ENCODE measurements around the gene THOP1.

Gene THOP1

DNA sequence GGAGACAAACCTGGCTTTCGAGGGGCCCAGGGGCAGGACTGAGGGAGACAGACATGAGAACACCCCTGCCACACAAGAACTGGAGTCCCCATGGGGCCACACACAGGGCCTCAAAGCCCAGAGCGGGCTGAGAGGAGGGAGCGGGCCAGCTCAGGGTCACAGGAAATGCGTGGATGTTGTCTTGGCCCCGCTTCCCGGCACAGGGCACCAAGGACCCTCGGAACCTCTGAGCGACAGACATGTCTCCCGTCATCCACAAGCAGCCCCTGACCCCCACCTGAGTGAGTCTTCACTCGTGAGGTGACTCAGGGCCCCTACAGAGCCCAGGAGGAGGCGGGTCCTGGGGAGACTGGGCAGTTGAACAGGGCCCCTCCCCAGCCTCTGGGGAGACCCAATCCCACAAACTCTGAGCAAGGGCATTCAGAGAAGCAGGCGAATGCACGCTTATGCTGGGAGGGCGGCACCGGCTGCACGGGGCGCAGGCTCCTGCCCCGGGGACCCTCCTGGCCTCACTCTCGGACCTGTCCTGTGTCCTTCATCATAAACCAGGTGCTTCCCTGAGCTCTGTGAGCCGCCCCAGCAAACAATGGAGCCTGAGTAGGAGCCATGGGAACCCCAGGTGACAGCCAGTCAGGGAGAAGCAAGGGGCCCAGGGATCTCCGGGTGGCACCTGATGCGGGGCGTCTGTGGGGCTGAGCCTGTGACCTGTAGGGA lies 22.4 kb upstream of the THOP1 start:
- DNase-seq (ENCODE audit: low read depth), result no peak

DNA sequence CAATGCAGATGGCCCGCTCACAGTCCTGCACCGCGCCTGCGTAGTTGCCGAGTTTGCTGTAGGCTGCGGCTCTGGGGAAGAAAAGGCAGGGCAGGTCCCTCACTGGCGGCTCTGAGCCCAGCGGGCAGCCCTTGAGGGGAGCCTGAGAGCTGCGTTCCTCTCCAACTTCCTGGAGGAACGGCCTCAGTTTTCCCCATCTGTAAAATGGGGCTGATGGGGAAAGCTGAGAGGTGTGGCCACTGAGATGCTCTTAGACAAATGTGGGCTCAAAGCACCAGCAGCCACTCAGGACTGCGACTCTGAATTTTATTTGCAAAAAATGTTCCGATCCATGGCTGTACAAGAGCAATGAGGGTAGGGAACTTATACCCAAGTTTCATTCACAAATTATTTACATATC lies 21.6 kb upstream of the THOP1 start:
- DNase-seq (ENCODE audit: low read depth), result no peak

DNA sequence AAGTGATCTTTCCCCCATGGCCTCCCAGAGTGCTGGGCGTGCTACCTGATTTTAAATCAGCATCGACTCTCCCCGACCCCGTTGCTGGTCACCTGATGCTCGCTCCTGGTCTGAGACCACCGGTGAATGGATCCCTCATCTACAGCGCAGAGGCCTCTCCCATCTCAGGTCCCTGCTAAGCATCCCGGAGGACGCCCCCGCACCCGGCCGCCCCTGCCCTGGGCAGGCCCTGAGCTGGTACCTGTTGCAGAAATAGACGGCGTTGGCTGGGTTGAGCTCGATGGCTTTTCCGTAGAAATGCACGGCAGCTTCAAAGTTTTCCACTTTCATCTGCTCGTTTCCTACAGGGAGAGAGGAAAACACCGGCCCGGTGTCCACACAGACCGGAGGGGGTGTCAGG lies 20.4 kb upstream of the THOP1 start:
- no peak for DNase-seq (ENCODE audit: low read depth)

DNA sequence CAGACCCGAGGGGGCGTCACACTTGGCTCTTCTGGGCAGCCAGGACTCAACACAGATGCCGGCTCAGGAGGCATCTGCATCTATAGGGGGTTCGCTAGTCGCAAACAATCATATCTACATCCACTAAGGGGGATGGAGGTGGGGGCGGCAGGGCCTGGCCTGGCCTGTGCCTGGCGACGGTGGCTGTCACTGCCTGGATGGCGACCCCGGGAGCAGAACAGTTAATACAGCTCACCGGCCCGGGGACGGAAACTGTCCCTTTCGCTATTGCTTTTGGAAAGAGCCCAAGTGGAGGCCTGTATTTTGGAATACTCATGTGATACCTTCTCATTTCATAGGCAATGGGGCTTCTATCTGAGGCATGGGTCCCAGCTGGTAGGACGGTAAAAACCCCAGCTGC lies 19.9 kb upstream of the THOP1 start:
- DNase-seq (ENCODE audit: low read depth), result no peak

DNA sequence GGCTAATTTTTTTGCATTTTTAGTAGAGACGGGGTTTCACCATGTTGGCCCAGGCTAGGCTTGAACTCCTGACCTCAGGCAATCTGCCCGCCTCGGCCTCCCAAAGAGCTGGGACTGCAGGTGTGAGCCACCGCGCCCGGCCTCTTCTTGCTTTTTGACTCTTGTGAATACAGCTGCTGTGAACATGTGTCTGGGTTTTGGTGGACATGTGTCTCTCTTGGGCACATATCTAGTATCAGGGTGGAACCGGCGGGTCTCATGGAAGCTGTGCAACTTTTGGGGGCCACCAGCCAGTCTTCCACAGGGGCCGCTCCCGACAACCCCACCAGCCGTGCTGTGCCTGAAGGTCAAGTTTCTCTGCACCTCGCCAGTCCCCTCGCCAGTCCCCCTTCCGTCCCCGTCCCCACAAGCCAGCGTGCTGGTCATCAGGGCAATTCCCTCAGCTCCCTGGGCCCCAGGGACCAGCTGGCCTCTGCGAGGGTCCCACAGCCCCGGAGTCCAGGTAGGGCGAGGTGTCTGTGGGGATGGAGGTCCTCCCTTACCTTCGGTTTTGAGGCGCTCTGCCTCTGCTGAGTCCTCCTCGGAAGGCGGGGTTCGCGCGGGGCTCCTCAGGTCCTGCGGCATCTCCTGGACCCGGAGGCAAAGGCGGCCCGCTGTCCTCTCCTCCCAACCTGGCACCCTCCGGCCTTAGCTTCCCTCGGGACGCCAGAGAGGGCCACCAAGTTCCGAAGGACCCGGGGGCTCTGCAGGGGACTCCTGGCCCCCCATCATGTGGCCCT lies 18.5 kb upstream of the THOP1 start:
- no peak for DNase-seq (ENCODE audit: low read depth)

DNA sequence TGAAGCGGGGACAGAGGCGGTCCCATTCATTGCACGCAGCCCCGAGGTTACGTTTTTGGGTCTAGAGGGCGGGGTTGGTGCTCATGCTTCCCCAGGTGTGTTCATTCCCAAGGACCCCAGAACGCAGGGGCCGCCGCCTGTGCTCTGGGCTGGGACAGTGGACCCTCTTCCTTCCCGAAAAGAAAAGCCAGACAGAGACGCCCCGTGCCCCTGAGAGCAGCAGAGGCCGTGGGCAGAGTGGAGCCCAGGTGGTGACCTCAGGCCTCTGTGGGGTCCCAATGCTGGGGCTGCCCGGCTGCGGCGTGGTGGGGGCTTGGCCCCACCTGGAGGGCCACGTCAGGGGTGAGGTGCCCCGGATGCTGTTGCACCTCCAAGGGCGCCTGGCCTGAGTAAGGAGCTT lies 17.6 kb upstream of the THOP1 start:
- DNase-seq (ENCODE audit: low read depth), result no peak

DNA sequence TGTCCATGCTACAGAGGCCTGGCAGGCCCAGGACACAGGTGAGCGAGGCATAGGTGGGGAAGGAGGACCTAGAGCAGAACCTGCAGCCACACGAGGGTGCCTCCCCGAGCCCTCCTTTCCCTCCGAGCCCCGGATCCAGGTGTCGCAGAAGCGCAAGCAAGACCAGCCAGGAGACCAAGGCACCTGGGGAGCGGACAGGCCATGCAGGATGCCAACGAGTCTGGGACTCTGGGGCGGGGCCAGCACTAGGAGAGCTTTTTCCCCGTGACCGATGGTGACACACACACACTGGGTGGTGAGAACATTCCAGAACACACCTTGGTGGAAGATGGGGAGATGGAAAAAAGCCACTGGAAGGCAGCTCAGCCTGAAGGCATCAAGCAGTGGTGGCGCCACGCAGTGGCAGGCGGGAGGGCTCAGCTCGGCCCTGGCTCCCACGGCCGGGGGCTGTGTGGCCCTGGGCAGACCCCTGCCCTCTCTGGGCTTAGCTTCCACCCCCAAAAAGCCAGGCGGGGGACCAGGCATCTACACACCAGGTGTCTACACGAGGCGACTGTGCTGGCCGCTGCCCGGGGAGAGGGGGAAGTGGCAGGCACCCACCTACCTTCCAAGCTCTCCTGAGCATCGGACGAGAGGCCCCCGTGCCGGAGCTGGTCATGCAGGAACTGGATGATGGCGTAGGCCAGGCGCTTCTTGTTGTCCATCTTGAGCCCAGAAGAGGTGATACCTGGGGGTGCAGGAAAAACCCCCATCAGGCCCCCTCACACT lies 16.8 kb upstream of the THOP1 start:
- DNase-seq (ENCODE audit: low read depth), result no peak

DNA sequence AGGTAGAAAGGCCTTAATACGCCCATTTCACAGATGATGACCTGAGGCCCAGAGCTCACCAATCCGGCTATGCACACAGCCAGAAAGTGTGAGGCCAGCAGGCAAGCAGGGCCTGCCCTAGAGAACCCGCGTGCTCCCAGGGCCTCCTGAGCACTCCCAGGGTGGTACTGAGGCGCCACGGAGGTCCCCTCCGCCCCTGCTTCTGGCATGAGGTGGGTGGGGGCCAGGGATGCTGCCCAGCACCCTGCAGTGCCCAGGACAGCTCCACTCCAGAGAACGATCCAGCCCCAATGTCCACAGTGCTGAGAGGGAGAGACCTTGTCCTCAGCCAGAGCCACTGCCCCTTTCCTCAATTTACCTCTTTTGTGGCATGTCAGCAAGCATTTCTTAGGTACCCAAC lies 16.1 kb upstream of the THOP1 start:
- DNase-seq (ENCODE audit: low read depth), result no peak

DNA sequence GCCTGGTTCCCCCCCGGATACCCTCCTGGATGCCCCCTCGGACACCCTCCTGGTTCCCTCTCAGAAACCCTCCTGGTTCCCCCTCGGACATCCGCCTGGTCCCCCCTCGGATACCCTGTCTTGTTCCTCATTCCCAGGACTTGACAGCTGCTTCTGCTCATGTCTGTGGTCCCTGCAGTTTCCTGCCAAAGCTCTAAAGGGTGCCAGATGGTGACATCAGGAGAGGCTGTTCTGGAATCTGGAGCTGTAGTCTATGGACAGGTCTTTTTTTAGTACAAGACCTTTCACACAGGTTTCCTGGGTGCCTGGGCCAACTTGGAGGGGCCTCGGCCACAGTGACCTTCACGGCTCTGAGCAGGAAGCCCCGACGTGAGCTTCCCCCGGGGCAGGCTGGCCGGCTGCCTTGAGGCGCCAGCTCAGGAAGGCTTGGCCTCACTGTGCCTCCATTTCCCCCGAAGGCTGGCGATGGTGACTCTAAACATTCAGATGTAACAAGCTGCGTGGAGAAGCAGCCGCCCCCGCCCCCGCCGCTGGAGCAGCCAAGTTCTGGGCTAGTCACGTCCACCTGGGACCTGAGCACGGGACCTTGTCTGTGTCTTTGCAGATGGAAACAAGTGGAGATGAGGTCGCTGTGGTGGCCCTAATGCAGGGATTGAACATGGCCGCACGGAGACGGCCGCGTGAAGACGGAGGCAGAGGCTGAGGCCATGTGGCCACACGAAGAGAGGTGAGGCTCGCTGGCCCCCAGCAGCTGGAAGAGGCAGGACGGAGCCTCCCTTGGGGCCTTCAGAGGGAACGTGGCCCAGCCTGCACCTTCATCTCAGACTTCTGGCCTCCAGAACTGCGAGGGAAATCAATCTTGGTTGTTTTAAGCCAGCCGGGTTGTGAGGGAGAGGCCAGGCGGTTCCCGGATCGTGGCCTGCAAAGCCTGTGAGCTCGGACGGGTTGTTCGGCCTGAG lies 15.0 kb upstream of the THOP1 start:
- no peak for DNase-seq (ENCODE audit: low read depth)

DNA sequence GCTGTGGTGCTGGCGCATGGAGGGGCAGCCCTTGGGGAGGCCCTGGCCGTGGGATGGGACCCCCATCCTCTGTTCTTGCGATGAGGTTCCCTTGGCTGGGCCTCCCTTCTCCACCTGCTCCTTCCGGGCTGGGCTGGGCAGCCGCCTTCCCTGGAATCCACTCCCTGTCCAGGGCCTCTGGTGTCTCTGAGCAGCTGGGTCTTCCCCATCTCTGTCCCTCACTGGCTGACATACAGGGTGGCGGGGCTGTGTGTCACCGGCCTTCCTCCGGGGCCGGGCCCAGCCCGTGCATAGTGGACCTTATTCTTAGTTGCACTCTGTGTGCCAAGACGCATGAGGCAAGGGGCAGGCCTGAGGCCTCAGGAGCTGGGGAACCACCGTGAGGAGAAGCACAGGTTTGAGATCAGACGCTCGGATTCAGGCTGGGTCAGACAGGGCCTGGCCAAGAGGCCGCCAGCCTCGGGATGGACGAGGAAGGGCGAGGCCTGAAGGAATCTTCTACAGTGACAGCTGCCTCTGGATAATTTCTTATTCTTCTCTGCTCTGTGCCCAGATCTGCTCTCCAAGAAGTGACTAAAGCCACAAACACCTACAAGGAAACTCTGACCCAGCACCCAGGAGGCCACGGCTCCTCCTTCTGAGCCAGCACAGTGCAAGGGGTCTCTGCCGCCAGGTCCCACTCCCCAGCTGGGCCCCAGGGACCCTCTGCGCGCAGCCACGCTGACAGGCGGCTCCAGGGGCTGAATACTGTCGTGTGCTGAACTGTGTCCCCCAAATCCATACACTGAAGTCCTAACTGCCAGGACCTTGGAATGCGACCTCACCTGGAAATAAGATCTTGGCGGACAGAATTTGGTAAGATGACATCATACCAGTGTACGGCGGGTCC lies 13.3 kb upstream of the THOP1 start:
- no peak for DNase-seq (ENCODE audit: low read depth)

DNA sequence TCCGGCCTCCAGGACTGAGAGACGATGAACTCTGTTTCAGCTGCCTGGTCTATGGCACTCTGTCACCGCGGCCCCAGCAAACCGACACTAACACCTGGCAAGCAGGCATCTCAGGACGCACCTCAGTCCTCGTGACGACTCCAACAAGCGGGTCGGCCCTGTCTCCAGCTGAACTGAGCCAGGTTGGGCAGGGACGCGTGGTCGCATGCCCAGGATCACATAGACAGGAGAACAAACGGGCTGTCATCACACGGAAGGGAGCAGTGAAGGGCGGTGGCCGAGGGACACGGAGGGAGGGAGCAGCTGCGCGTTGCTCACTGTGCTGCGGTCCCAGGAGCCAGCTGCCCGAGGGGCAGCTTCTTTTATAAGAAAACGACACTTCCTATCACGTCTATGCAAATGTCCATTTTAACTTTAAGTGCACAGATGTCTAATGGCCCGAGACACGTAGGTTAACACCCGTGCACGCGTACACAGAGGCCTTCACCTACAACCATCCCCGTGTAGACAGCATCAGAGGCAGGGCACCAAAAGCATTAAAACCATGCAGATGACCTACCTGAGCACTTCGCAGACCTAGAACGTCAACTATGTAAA lies 11.1 kb upstream of the THOP1 start:
- DNase-seq (ENCODE audit: low read depth), result no peak

DNA sequence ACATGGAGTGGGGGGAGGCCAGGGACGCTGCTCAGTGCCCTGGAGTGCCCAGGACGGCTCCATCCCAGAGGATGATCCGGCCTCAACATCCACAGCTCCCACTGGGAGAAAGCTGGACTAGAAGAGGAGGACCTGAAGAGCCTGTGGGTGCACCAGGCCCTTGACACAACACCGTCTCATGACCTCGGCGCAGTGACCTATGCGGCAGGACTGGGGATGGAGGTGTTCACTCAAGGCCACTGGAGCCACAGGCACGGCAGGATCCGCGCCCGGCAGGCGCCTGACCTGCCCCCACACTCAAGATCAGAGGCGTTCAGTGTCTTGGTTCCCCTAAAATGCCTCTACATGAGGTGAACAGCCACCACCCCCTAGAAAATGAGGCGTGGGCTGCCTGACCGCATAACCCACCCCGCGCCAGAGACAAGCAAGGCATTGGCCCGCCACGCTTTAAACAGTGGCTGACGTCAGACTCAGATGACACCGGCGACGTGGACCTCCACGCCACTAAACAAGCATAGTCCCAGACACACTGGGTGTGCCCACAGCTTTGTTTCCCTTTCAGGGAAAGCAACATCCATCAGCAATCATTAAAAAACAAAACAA lies 10.2 kb upstream of the THOP1 start:
- no peak for DNase-seq (ENCODE audit: low read depth)

DNA sequence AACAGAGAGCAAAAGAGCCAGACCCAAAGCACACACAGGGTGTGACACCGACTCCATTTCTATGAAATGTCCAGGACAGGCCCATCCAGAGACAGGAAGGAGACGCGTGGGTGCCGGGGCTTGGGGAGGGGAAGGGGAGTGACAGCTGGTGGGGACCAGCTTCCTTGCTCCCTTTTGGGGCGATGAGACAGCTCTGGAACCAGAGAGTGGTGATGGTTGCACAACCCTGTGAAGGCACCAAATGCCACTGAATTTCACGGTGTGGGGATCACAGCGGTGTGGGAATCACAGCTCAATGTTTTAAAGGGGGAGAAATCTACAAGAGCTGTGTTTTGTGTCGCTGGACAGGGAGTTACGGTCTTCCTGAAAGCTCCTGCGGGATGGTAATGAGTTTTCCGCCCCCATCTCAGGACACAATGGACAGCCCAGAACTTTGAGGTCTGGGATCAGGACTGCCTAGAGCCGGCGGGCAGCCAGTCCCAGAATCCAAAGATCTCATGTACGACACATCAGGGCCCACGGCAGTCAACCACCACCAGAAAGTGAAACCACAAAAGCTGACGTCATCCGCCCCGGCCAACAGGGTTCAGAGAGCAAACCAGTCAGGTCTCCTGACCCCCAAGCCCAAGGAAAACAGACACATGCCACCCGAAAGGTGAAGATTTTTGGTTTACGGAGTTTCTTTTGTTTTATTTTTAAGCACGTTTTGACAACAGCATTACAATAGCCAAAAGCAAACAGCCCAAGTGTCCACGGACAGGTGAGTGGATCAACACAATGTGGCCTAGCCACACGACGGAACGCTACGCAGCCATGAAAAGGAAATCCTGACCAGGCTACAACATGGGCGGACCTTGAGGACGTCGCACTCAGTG lies 9.5 kb upstream of the THOP1 start:
- DNase-seq (ENCODE audit: low read depth), result peak; percentile 42

DNA sequence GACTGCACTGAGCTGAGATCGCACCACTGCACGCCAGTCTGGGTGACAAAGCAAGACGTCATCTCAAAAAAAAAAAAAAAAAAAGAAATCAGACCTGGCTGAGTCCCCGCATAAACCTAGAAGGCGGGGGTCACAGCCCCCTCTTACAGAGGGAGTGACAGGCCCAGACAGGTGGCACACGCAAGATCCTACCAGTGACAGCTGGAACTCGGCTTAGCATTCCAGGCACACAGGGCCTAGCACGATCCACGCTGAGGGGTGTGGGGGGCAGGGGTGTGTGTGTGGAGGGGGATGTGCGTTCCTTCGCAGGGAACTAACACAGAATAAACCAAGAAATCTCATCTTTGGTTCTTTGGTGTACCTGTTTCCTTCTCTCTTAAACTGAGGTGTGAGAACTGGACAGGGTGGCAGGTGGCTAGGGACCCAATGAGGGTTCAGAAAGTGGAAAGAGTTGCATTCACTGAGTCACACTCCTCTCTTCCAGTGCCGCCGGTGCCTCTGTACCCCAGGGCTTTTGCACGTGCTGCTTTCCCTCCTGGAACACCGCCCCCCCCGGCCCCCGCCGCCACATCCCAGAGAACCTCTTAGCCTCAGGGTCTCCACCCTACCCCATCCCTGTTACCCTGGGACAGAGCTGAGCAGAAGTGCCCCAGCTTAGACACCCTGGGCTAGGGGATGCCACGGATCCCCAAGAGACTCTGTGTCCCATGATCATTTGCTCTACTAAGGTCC lies 7.2 kb upstream of the THOP1 start:
- no peak for DNase-seq (ENCODE audit: low read depth)

DNA sequence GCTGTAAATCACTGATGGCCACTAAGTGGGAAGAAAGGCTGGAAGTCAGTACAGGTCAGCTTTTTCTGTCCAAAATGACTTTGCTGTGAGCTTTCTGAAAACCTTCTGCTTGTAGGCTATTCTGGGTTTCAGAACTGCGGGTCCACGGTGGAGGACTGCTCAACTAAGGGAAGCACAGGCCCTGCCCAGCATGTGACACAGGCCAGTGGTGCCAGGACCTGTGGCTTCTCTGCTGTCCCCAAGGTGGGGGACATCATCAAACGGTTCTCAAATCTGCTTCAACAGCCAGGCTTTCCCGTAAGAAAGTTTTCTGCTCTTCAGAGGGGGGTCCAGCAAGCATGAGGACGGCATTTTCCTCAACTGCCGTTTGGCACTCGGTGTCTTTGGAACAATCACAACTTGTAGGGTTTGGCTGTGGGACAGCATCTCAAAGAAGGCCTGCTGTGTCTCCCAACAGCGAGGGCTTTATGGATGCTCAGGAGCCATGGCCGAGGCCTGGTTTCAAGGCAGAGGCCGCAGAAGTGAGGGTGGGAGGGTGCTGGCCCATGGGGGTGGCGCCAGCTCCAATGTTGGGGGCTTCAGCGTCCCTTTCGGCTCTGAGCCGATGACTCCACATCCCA lies 6.1 kb upstream of the THOP1 start:
- DNase-seq (ENCODE audit: low read depth), result no peak

DNA sequence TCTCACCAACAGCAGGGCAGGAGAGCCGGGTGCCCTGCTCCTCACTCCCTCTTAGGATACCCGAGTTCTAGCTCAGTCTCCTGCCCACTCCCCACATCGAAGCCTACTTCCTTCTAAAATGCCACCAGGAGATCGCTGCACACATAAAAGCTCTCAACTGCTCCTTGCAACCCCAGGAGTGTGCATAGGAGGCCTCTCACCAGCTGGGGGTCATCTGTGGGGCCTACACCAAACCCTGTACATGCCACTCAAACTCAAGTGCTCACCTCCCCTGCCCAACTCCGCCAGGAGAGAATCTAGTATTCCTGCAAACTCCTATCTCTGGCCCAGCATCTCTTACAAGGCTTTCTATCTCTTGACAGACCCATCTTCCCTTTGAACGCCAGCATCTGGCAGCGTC lies 5.0 kb upstream of the THOP1 start:
- no peak for DNase-seq (ENCODE audit: low read depth)

DNA sequence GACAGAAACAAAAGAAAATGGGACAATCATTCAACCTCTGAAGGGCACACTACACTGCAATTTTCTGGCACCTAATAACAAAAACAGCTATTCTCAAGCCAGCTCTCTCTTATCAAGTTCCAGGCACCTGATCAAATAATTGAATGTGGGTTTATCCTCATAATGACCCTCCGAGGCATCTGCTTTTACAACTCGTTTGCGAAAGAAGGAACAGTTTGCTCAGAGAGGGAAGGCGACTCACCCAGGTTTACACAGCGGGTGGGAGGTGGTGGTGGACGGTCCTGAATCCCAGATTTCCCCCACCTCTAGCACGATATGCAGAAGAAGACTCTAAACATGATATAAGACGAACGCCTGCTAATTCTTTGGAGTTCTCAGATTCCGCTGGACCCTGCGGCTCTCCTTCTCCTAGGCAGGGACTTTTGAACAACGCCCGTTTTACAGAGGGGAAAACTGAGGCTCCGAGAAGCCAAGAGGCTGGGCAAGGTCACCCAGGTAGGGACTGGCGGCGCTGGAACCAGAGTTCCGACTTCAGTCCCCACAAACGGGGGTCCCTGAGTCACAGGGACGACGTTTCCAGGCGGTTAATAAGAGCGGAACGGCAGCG lies 2.9 kb upstream of the THOP1 start:
- no peak for DNase-seq (ENCODE audit: low read depth)

Data from T-helper 22 cell (primary cell).